Right cardiac atrium (tissue), 5 donors: ENCODE data around the gene AP1B1. TPM values are rescaled to one million over a fixed set of nuclear protein-coding genes. Genes with fewer than 3 reads are reported as not detected.
"Not testable (repeated sequence)": the region's sequence is repeated elsewhere in the genome, so short reads cannot be mapped to it uniquely, and the experiment has no call there.

Experiments used
- ATAC-seq, 2 donors: fragments of 200-7000 bp; cut with Tn5 transposase; one replicate each; pipeline versions ENCODE4 v1.8.0 to v1.9.1; 2020; ENCODE audit warnings: moderate library complexity in 2 of 2, mild to moderate bottlenecking in 1 of 2
- DNase-seq, 3 donors: peaks; one replicate each; pipeline ENCODE4 v3.0.0-alpha.2; 2020
- H3K27ac ChIP-seq: one replicate; pipeline ENCODE4 v1.5.1; 2013; ENCODE audit warnings: mild to moderate bottlenecking, low read length, control low read depth, moderate library complexity
- H3K27me3 ChIP-seq: one replicate; pipeline ENCODE4 v1.6.1; 2013; ENCODE audit not compliant: control insufficient read depth, insufficient read depth
- H3K4me1 ChIP-seq: one replicate; pipeline ENCODE4 v1.6.1; 2013; ENCODE audit warnings: low read length; ENCODE audit not compliant: control insufficient read depth, insufficient read depth
- H3K4me3 ChIP-seq: one replicate; pipeline ENCODE4 v1.5.1; 2013; ENCODE audit warnings: low read length, control low read depth
- H3K9me3 ChIP-seq: one replicate; pipeline ENCODE4 v1.6.1; 2013; ENCODE audit warnings: low read length; ENCODE audit not compliant: control insufficient read depth
- WGBS: extraction: QIAGEN DNeasy Blood & Tissue Kit; methylation state at CpG from one replicate; pipeline ENCODE4 v1.1.7; 2013; 5-methylcytosine and 5-hydroxymethylcytosine counted together
- intact Hi-C, 4 donors: fragments of 100-400 bp; cut with DNase I; formaldehyde crosslinking; loops; one replicate each; pipeline versions ENCODE4 v1.11.0 to v1.14.0; 2022 to 2023
- polyA plus RNA-seq: library from polyadenylated mRNA; stranded (reverse); fragments of 200-250 nt; gene quantifications from one replicate; pipeline ENCODE4 v1.2.3, GENCODE V29; 2013
- total RNA-seq, 4 donors: library from RNA; stranded (reverse); fragmentation: NEBNext Ultra II Directional; extraction: Animal tissue kit (Norgen Biotek cat#: 25700); gene quantifications; one replicate each; pipeline ENCODE4 v1.2.1, GENCODE V29; 2021
- donor health status: healthy with polysubstance abuse.
- donor health status: DM: no; HTN: yes; CAD: no.
- donor health status: DM: no; HTN: no; CAD: no.
- donor health status: DM: no; HTN: yes; CAD: no; lungs with severe emphysema.
- donor health status: DM: yes; HTN: yes; CAD: no.

The AP1B1 gene
- total and polyA plus RNA-seq, 5 donors, result 21.7 to 44.6 (median 38.6) TPM

DNA sequence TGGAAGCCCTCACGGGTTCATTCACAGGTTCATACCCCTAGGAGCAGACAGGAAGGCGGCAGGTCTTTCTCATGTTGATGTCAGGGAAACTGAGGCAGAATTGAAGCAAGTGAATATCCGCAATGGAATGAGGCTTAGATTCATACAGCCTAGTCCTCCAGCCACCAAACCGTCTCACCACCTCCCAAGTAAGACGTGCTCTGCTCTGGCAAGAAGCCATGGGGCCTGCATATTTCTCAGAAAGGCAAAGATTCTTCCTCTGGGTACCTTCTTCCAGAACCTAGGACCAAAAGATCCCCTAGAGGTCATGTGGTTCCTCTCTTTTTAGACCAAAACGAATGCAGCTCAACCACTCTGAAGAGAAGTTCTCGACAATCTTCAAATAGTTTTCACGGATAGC lies 1.7 kb downstream of the AP1B1 start:
- Histone ChIP-seq H3K9me3 (no peaks in the 10 kb centered on the region), H3K27me3 (no peaks in the 10 kb centered on the region), H3K4me1 (no peaks in the 10 kb centered on the region), H3K4me3 (no peak overlapping the region), H3K27ac (no peak overlapping the region)
- DNase-seq, result no peak
- intact Hi-C loops, result no loop called here
- WGBS, result 68% methylated on average over 8 of the region's 8 CpGs
- ATAC-seq, result no peak

DNA sequence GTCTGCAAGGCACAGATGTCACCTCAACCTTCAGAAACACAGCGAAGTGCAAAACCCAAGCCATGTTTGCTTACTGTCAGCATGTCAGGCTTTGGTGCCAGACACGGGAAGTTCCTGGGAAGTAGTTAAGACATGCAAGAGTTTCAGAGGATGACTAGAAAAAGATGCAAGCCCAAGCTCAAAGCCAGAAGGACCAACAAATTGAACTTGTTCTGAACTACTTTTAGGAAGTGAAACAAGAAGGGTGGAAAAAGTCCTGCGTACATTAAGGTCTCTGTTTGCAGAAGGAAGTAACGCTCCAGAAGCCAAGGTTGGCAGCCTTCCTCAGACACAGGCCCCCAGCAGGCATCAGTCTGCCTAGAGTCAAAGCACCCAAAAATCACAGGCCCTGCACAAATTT lies 2.6 kb downstream of the AP1B1 start:
- H3K27ac ChIP-seq, result peak overlapping the region; percentile 55

GRCh38 chr22:29385151-29385704 lies 3.1 kb downstream of the AP1B1 start:
- no peak overlapping the region for H3K4me3 ChIP-seq
- no peak for DNase-seq
- H3K27ac ChIP-seq, result no peak overlapping the region
- intact Hi-C loops, result no loop called here
- 83% methylated on average over 3 of the region's 3 CpGs for WGBS
- H3K27me3 ChIP-seq, result no peaks in the 10 kb centered on the region
- ATAC-seq, result no peak
- peaks cover 4% of the 10 kb centered on the region for H3K4me1 ChIP-seq
- H3K9me3 ChIP-seq, result no peaks in the 10 kb centered on the region

More for the DNA sequence above, 2.6 kb downstream of the AP1B1 start:
- WGBS, result 46% methylated on average over 4 of the region's 4 CpGs
- peak in 2 of 3 donors; percentile 67 to 71 for DNase-seq
- Histone ChIP-seq H3K27me3 (no peaks in the 10 kb centered on the region), H3K4me3 (no peak overlapping the region), H3K4me1 (peaks cover under 1% of the 10 kb centered on the region), H3K9me3 (no peaks in the 10 kb centered on the region)
- no peak for ATAC-seq
- intact Hi-C loops, result no loop called here

GRCh38 chr22:29383740-29384139 lies 4.6 kb downstream of the AP1B1 start:
- no peaks in the 10 kb centered on the region for H3K27me3 ChIP-seq
- H3K4me1 ChIP-seq, result peaks cover 6% of the 10 kb centered on the region
- intact Hi-C loops, result no loop called here
- DNase-seq (no peak), ATAC-seq (no peak)
- no peaks in the 10 kb centered on the region for H3K9me3 ChIP-seq
- no peak overlapping the region for H3K4me3 ChIP-seq
- no peak overlapping the region for H3K27ac ChIP-seq
- WGBS, result 97% methylated on average over 1 of the region's 1 CpG

GRCh38 chr22:29382580-29383302 lies 5.6 kb downstream of the AP1B1 start:
- intact Hi-C loops, result no loop called here
- Histone ChIP-seq H3K27ac (no peak overlapping the region), H3K27me3 (no peaks in the 10 kb centered on the region), H3K4me3 (no peak overlapping the region), H3K9me3 (no peaks in the 10 kb centered on the region), H3K4me1 (peaks cover 6% of the 10 kb centered on the region)
- WGBS, result 63% methylated on average over 6 of the region's 6 CpGs
- ATAC-seq (peak; percentile 6 to 7), DNase-seq (no peak)

DNA sequence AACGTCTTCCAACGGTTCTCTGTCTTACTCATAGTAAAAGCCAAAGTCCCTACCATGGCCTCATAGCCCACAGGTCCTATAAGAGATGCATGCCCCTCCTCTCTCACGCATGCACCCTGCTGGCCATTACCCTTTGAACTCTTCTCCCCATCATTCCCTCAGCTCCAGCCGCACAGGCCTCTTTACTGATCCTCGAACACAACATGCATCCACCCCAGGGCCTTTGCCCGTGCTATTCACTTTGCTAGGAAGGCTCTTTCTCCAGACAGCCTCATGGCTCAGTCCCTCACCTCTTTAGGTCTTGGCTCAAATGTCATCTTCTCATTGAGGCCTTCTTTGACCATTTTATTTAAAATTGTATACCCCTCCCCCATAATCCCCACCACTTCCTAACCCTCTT lies 7.5 kb downstream of the AP1B1 start:
- no peak overlapping the region for H3K27ac ChIP-seq
- 86% methylated on average over 6 of the region's 6 CpGs for WGBS
- intact Hi-C loops, result no loop called here
- H3K9me3 ChIP-seq, result no peaks in the 10 kb centered on the region
- ATAC-seq (no peak), DNase-seq (no peak)
- H3K4me3 ChIP-seq, result no peak overlapping the region
- peaks cover 6% of the 10 kb centered on the region for H3K4me1 ChIP-seq
- H3K27me3 ChIP-seq, result no peaks in the 10 kb centered on the region

- intact Hi-C loops, result no loop called here
- WGBS, result 82% methylated on average over 6 of the region's 6 CpGs
- H3K4me1 ChIP-seq, result peaks cover 6% of the 10 kb centered on the region
- DNase-seq (no peak), ATAC-seq (peak in 1 of 2 donors; percentile 26)
- H3K4me3 ChIP-seq, result no peak overlapping the region
- H3K27ac ChIP-seq, result no peak overlapping the region
- no peaks in the 10 kb centered on the region for H3K27me3 ChIP-seq
- H3K9me3 ChIP-seq, result no peaks in the 10 kb centered on the region
Measured at GRCh38 chr22:29380032-29380781, 8.2 kb downstream of the AP1B1 start.

DNA sequence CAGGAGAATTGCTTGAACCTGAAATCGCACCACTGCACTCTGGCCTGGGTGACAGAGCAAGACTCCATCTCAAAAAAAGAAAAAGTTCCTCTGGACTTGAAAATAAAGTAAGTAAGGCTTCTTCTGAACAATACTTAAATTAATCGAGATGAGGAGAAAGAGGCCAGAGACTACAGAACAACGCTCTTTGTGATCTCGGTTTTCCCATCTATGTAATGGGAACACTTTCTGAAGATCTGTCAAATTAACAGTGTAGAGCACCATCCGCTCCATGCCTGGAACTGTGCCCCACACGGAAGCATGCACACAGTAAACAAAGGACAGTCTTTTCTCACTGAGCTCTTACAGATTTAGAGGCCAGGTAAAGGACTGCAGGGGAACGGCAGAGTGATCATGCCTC lies 9.1 kb downstream of the AP1B1 start:
- Histone ChIP-seq H3K9me3 (no peaks in the 10 kb centered on the region), H3K4me1 (peaks cover 6% of the 10 kb centered on the region), H3K27me3 (no peaks in the 10 kb centered on the region), H3K27ac (no peak overlapping the region), H3K4me3 (no peak overlapping the region)
- no peak for ATAC-seq
- no peak for DNase-seq
- intact Hi-C loops, result no loop called here
- 90% methylated on average over 7 of the region's 7 CpGs for WGBS

DNA sequence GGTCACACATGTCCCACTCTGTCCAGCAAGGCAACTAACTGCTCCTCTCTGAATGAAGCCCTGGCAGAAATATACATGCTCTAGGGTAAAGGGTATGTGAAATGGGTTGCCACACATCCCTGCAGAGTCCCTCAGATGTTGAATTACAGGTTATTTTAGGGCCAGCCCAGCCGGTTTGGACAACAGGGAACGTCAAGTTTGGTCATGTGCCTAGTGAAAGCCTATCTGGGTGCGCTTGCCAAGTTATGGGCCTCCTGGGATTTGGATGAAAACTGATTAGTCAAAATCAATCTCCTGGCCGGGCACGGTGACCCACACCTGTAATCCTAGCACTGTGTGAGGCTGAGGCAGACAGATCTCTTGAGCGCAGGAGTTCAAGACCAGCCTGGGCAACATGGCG lies 10.4 kb downstream of the AP1B1 start:
- H3K4me3 ChIP-seq, result no peak overlapping the region
- H3K9me3 ChIP-seq, result no peaks in the 10 kb centered on the region
- H3K4me1 ChIP-seq, result peaks cover 6% of the 10 kb centered on the region
- ATAC-seq (no peak), DNase-seq (no peak)
- H3K27me3 ChIP-seq, result no peaks in the 10 kb centered on the region
- WGBS, result 73% methylated on average over 7 of the region's 7 CpGs
- H3K27ac ChIP-seq, result no peak overlapping the region
- intact Hi-C loops, result no loop called here

DNA sequence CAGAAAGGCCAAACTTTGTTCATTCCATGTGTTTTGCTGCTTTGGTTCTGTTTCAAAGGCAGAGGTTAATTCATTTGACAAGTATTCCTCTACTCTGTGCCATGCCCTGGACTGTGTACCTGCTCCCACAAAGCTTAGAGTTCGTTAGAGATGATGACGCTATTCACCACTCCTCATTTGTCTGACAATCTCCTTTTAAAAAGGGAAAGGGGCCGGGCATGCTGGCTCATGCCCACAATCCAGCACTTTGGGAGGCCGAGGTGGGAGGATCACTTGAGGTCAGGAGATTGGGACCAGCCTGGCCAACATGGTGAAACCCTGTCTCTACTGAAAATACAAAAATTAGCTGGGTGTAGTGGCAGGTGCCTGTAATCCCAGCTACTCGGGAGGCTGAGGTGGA lies 11.7 kb downstream of the AP1B1 start:
- intact Hi-C loops, ATAC-seq, H3K9me3 ChIP-seq, H3K27ac ChIP-seq, DNase-seq, H3K4me1 ChIP-seq, H3K27me3 ChIP-seq, H3K4me3 ChIP-seq: not testable (repeated sequence)
- WGBS, result 92% methylated on average over 5 of the region's 5 CpGs

- DNase-seq, result no peak
- H3K4me3 ChIP-seq, result no peak overlapping the region
- peaks cover 3% of the 10 kb centered on the region for H3K4me1 ChIP-seq
- WGBS, result 71% methylated on average over 4 of the region's 4 CpGs
- no peak overlapping the region for H3K27ac ChIP-seq
- no peaks in the 10 kb centered on the region for H3K27me3 ChIP-seq
- no peak for ATAC-seq
- H3K9me3 ChIP-seq, result no peaks in the 10 kb centered on the region
- intact Hi-C loops, result no loop called here
Measured at GRCh38 chr22:29375398-29376076, 12.8 kb downstream of the AP1B1 start.
